ENCODE results near the gene L3MBTL4. TPM values are rescaled to one million over a fixed set of nuclear protein-coding genes. Genes with fewer than 3 reads are reported as not detected.

Gene L3MBTL4
- total RNA-seq, 6 experiments from 2014 or later = not detected

GRCh38 chr18:6205706-6206105 is 209.0 kb downstream of the L3MBTL4 start:
- Mint-ChIP-seq H3K36me3 (ENCODE audit: low read depth) (no peaks in the 10 kb centered on the region), H3K4me3 (no peak overlapping the region), H3K27me3 (ENCODE audit: insufficient read depth) (no peaks in the 10 kb centered on the region; the same call in 1 of the 2 replicates), H3K27ac (no peak overlapping the region), H3K4me1 (ENCODE audit: low read depth) (no peaks in the 10 kb centered on the region), H3K9me3 (peaks cover 49% of the 10 kb centered on the region)
- TF ChIP-seq CTCF (IDR thresholded peaks at IDR 0.05) = no peak
- no peak for DNase-seq

GRCh38 chr18:6204476-6204875 is 210.2 kb downstream of the L3MBTL4 start:
- no peak for TF ChIP-seq CTCF (IDR thresholded peaks at IDR 0.05)
- DNase-seq = no peak
- Mint-ChIP-seq H3K27ac (no peak overlapping the region), H3K27me3 (ENCODE audit: insufficient read depth) (no peaks in the 10 kb centered on the region; the same call in 1 of the 2 replicates), H3K4me1 (ENCODE audit: low read depth) (no peaks in the 10 kb centered on the region), H3K9me3 (peaks cover 50% of the 10 kb centered on the region), H3K4me3 (no peak overlapping the region), H3K36me3 (ENCODE audit: low read depth) (no peaks in the 10 kb centered on the region)

- H3K27me3 Mint-ChIP-seq (ENCODE audit: insufficient read depth) = no peaks in the 10 kb centered on the region; the same call in 1 of the 2 replicates
- peaks cover 55% of the 10 kb centered on the region for H3K9me3 Mint-ChIP-seq
- DNase-seq = no peak
- TF ChIP-seq CTCF (IDR thresholded peaks at IDR 0.05) = no peak
- no peaks in the 10 kb centered on the region for H3K4me1 Mint-ChIP-seq (ENCODE audit: low read depth)
- no peak overlapping the region for H3K27ac Mint-ChIP-seq
- H3K4me3 Mint-ChIP-seq = no peak overlapping the region
- no peaks in the 10 kb centered on the region for H3K36me3 Mint-ChIP-seq (ENCODE audit: low read depth)
These were observed 210.9 kb downstream of the L3MBTL4 start for GRCh38 chr18:6203791-6204190.

- no peaks in the 10 kb centered on the region for H3K27me3 Mint-ChIP-seq (ENCODE audit: insufficient read depth)
- H3K4me1 Mint-ChIP-seq (ENCODE audit: low read depth) = no peaks in the 10 kb centered on the region
- no peaks in the 10 kb centered on the region for H3K36me3 Mint-ChIP-seq (ENCODE audit: low read depth)
- peaks cover 62% of the 10 kb centered on the region for H3K9me3 Mint-ChIP-seq
- no peak for DNase-seq
- no peak overlapping the region for H3K27ac Mint-ChIP-seq
- H3K4me3 Mint-ChIP-seq = no peak overlapping the region
- no peak for TF ChIP-seq CTCF (IDR thresholded peaks at IDR 0.05)
These were observed 211.8 kb downstream of the L3MBTL4 start for GRCh38 chr18:6202861-6203260.

GRCh38 chr18:6200204-6200774 is 214.4 kb downstream of the L3MBTL4 start:
- no peak for TF ChIP-seq CTCF (IDR thresholded peaks at IDR 0.05)
- H3K4me3 Mint-ChIP-seq = no peak overlapping the region
- H3K9me3 Mint-ChIP-seq = peaks cover 68% of the 10 kb centered on the region

More at GRCh38 chr18:6200204-6200774, 214.4 kb downstream of the L3MBTL4 start:
- DNase-seq = no peak
- no peaks in the 10 kb centered on the region; the same call in 1 of the 2 replicates for H3K27me3 Mint-ChIP-seq (ENCODE audit: insufficient read depth)
- no peak overlapping the region for H3K27ac Mint-ChIP-seq
- no peaks in the 10 kb centered on the region for H3K36me3 Mint-ChIP-seq (ENCODE audit: low read depth)
- no peaks in the 10 kb centered on the region for H3K4me1 Mint-ChIP-seq (ENCODE audit: low read depth)
